ENCODE results near the gene MEDAG.
"Not testable (repeated sequence)": the region's sequence is repeated elsewhere in the genome, so short reads cannot be mapped to it uniquely, and the experiment has no call there.

Gene MEDAG

DNA sequence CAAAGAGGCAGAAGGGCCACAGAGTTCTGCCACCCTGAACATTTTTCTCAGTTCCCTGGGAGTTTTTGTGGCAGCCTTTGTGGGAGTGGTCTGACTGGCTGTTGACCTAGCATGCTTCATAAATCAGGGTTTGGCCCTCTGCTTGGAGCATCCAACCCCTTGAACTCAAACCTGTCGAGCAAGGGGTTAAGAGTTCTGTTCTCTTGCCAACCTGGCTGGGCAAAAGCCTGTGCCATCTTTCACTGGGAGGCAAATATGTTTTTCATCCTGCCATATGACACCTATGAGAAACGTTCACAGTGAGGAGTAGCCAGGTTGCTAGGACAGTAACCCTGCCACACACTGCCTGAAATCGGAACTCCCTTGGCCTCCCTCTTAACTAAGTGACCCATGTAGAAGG is 18.6 kb downstream of the MEDAG start:
- Histone ChIP-seq H3K27ac (no peak overlapping the region), H3K27me3 (ENCODE audit: insufficient read depth, low read depth, severe bottlenecking) (no peaks in the 10 kb centered on the region), H3K4me3 (ENCODE audit: low read depth, low read length) (no peak overlapping the region), H3K36me3 (no peaks in the 10 kb centered on the region), H3K9me3 (ENCODE audit: severe bottlenecking) (no peaks in the 10 kb centered on the region)
- DNase-seq: no peak
- TF ChIP-seq, protein P1, sequence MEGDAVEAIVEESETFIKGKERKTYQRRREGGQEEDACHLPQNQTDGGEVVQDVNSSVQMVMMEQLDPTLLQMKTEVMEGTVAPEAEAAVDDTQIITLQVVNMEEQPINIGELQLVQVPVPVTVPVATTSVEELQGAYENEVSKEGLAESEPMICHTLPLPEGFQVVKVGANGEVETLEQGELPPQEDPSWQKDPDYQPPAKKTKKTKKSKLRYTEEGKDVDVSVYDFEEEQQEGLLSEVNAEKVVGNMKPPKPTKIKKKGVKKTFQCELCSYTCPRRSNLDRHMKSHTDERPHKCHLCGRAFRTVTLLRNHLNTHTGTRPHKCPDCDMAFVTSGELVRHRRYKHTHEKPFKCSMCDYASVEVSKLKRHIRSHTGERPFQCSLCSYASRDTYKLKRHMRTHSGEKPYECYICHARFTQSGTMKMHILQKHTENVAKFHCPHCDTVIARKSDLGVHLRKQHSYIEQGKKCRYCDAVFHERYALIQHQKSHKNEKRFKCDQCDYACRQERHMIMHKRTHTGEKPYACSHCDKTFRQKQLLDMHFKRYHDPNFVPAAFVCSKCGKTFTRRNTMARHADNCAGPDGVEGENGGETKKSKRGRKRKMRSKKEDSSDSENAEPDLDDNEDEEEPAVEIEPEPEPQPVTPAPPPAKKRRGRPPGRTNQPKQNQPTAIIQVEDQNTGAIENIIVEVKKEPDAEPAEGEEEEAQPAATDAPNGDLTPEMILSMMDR (IDR thresholded peaks at IDR 0.05; ENCODE audit: low read depth, low read length): no peak

DNA sequence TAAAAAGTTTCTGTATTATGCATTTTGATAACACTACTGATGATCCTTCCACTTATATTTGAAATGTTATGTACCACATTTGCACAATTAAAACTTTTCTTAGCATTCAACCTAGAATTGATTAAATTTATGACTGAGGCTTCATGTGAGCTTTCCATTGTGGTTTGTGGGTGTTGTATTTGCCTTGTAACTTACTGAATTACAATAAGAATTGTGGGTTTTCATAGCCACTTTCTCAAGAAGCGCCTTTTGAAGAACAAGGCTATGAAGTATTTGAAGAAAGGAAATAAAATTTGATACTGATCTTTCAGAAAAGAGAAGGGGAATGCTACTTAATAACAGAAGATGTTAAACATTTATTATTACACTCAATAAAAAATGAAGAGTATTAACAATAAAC is 19.4 kb downstream of the MEDAG start:
- DNase-seq: no peak
- H3K9me3 ChIP-seq (ENCODE audit: severe bottlenecking): no peaks in the 10 kb centered on the region
- H3K4me3 ChIP-seq (ENCODE audit: low read depth, low read length): no peak overlapping the region
- TF ChIP-seq, protein P1 (IDR thresholded peaks at IDR 0.05; ENCODE audit: low read depth, low read length): no peak
- no peaks in the 10 kb centered on the region for H3K36me3 ChIP-seq
- no peak overlapping the region for H3K27ac ChIP-seq
- no peaks in the 10 kb centered on the region for H3K27me3 ChIP-seq (ENCODE audit: insufficient read depth, low read depth, severe bottlenecking)

DNA sequence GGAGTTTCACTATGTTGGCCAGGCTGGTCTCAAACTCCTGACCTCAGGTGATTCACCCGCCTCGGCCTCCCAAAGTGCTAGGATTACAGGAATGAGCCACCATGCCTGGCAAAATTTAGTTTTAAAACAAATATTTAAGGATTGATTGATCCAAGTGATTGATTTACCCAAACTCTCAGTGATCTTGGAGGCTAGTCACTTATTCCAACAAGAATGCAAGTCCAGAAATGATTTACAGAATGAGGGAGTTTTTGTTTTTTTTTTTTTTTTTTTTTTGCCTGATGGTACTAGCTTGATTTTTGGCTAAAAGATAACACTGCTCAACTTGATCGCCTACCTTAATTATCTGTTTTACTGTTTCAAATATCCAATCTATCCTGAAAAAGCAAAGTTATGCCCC is 20.7 kb downstream of the MEDAG start:
- no peak for DNase-seq
- H3K4me3 ChIP-seq (ENCODE audit: low read depth, low read length): no peak overlapping the region
- TF ChIP-seq, protein P1 (IDR thresholded peaks at IDR 0.05; ENCODE audit: low read depth, low read length): no peak
- H3K27ac ChIP-seq: no peak overlapping the region
- H3K36me3 ChIP-seq: no peaks in the 10 kb centered on the region
- H3K9me3 ChIP-seq (ENCODE audit: severe bottlenecking): no peaks in the 10 kb centered on the region
- H3K27me3 ChIP-seq (ENCODE audit: insufficient read depth, low read depth, severe bottlenecking): no peaks in the 10 kb centered on the region

DNA sequence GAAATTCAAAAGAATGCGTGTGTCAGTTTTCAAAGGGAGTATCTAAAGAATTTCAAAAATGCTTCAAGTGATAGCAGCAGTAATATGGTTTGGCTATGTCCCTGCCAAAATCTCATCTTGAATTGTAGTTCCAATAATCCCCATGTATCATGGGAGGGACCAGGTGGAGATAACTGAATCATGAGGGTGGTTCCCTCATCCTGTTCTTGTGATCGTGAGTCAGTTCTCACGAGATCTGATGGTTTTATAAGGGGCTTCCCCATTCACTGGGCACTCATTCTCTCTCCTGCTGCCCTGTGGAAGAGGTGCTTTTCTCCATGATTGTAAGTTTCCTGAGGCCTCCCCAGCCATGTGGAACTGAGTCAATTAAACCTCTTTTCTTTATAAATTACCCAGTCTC is 21.1 kb downstream of the MEDAG start:
- H3K27me3 ChIP-seq (ENCODE audit: insufficient read depth, low read depth, severe bottlenecking); H3K36me3 ChIP-seq; H3K4me3 ChIP-seq (ENCODE audit: low read depth, low read length); H3K27ac ChIP-seq; DNase-seq; H3K9me3 ChIP-seq (ENCODE audit: severe bottlenecking): not testable (repeated sequence)

DNA sequence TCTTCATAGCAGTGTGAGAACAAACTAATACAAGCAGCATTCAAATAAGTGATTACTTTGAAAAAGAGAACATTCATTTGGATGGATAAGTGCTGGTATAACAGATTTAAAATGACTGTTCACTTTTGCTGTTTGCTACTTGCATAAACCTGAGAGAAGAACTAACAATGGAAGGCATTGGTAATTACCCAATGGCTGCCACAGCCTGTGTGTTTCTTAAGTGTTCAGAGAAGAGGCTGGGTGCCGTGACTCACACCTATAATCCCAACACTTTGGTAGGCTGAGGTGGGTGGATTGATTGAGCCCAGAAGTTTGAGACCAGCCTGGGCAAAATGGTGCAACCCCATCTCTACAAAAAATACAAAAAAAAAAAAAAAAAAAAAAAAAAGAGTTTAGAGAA is 21.5 kb downstream of the MEDAG start:
- no peaks in the 10 kb centered on the region for H3K27me3 ChIP-seq (ENCODE audit: insufficient read depth, low read depth, severe bottlenecking)
- H3K36me3 ChIP-seq: no peaks in the 10 kb centered on the region
- TF ChIP-seq, protein P1 (IDR thresholded peaks at IDR 0.05; ENCODE audit: low read depth, low read length): no peak
- no peak overlapping the region for H3K27ac ChIP-seq
- DNase-seq: no peak
- no peaks in the 10 kb centered on the region for H3K9me3 ChIP-seq (ENCODE audit: severe bottlenecking)
- no peak overlapping the region for H3K4me3 ChIP-seq (ENCODE audit: low read depth, low read length)

DNA sequence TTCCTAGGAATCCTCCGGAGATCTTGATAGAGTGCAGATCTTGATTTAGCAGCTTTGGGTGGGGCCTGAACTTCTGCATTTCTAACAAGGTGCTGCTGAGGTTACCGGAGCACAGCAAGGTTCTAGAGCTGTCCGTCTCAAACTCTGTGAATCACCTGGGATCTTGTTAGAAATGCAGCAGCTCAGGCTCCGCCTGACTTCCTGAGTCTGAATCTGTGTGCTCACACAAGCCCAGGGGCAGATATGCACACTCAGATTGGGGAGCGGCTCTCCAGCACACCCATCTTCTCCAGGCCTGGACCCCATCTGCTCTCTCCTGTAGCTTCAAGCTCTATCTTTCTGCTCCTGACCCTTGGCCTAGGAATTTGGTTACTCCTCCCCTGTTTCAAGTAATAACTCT is 22.9 kb downstream of the MEDAG start:
- Histone ChIP-seq H3K36me3 (no peaks in the 10 kb centered on the region), H3K27ac (no peak overlapping the region), H3K27me3 (ENCODE audit: insufficient read depth, low read depth, severe bottlenecking) (no peaks in the 10 kb centered on the region), H3K4me3 (ENCODE audit: low read depth, low read length) (no peak overlapping the region), H3K9me3 (ENCODE audit: severe bottlenecking) (no peaks in the 10 kb centered on the region)
- TF ChIP-seq, protein P1 (IDR thresholded peaks at IDR 0.05; ENCODE audit: low read depth, low read length): no peak
- DNase-seq: no peak
